Activated T-helper 17 cell treated with anti-CD3 and anti-CD28 coated beads, Interleukin-2, amount 50 U/mL, for 72 hours (primary cell): ENCODE results near the gene TNFRSF4. TPM values are rescaled to one million over a fixed set of nuclear protein-coding genes. Genes with fewer than 3 reads are reported as not detected.

Experiments used
- ATAC-seq: fragments of 150-1000 bp; cut with Tn5 transposase; replicated peaks from 2 replicates; pipeline ENCODE4 v1.10.0; 2021; ENCODE audit warnings: mild to moderate bottlenecking, moderate library complexity
- H3K27ac Mint-ChIP-seq: one replicate; pipeline ENCODE4 v1.8.0; 2022; ENCODE audit warnings: mixed read lengths
- H3K27me3 Mint-ChIP-seq: one replicate; pipeline ENCODE4 v1.8.0; 2022; ENCODE audit warnings: mixed read lengths
- H3K36me3 Mint-ChIP-seq: one replicate; pipeline ENCODE4 v1.8.0; 2022; ENCODE audit warnings: low read depth, mild to moderate bottlenecking, mixed read lengths
- H3K4me1 Mint-ChIP-seq: one replicate; pipeline ENCODE4 v1.8.0; 2022; ENCODE audit warnings: mixed read lengths
- H3K4me3 Mint-ChIP-seq: one replicate; pipeline ENCODE4 v1.8.0; 2022; ENCODE audit warnings: mild to moderate bottlenecking, mixed read lengths
- H3K9me3 Mint-ChIP-seq: one replicate; pipeline ENCODE4 v1.8.0; 2022; ENCODE audit warnings: mixed read lengths
- total RNA-seq, 2 donors: library from RNA; stranded (reverse); gene quantifications; one replicate each; pipeline ENCODE4 v1.2.3, GENCODE V29; 2022

TNFRSF4 gene
- 1,000 to 10,000 TPM in 1 of 2 donors, 100 to 1,000 TPM in 1; 384 to 1,007 TPM for total RNA-seq

- H3K36me3 Mint-ChIP-seq, result peaks cover 100% of the 10 kb centered on the region
- no peaks in the 10 kb centered on the region for H3K27me3 Mint-ChIP-seq
- peaks cover 5% of the 10 kb centered on the region for H3K4me1 Mint-ChIP-seq
- peak within 1 kb of the TSS; percentile 98 for H3K27ac Mint-ChIP-seq
- peak within 1 kb of the TSS; percentile 95 for H3K4me3 Mint-ChIP-seq
- no peaks in the 10 kb centered on the region for H3K9me3 Mint-ChIP-seq
- ATAC-seq, result peak; percentile 8
Observed at GRCh38 chr1:1213345-1214265, at the start of gene TNFRSF4. TSS of gene TNFRSF4 (minus strand) at chr1:1214153. CDS start at chr1:1214127, 26 bp downstream.

- Mint-ChIP-seq H3K4me1 (peaks cover 12% of the 10 kb centered on the region), H3K27ac (peak overlapping the region; percentile 38), H3K4me3 (no peak overlapping the region), H3K27me3 (no peaks in the 10 kb centered on the region), H3K36me3 (peaks cover 85% of the 10 kb centered on the region), H3K9me3 (no peaks in the 10 kb centered on the region)
- ATAC-seq, result no peak
Observed at GRCh38 chr1:1262758-1263157, 48.8 kb upstream of the TNFRSF4 start.

- Mint-ChIP-seq H3K4me1 (peaks cover 12% of the 10 kb centered on the region), H3K27me3 (no peaks in the 10 kb centered on the region), H3K36me3 (peaks cover 87% of the 10 kb centered on the region), H3K4me3 (no peak overlapping the region), H3K9me3 (no peaks in the 10 kb centered on the region), H3K27ac (no peak overlapping the region)
- no peak for ATAC-seq
Observed at GRCh38 chr1:1262071-1262470, 48.1 kb upstream of the TNFRSF4 start.

GRCh38 chr1:1260843-1261560 is 47.0 kb upstream of the TNFRSF4 start:
- H3K9me3 Mint-ChIP-seq, result no peaks in the 10 kb centered on the region

GRCh38 chr1:1259951-1260600 is 46.1 kb upstream of the TNFRSF4 start:
- Mint-ChIP-seq H3K27ac (peak overlapping the region; percentile 84), H3K4me1 (peaks cover 12% of the 10 kb centered on the region), H3K27me3 (no peaks in the 10 kb centered on the region), H3K4me3 (no peak overlapping the region), H3K9me3 (no peaks in the 10 kb centered on the region), H3K36me3 (peaks cover 92% of the 10 kb centered on the region)
- ATAC-seq, result no peak

More at GRCh38 chr1:1260843-1261560, 47.0 kb upstream of the TNFRSF4 start:
- ATAC-seq, result no peak
- Mint-ChIP-seq H3K4me3 (peak overlapping the region; percentile 33), H3K27me3 (no peaks in the 10 kb centered on the region), H3K36me3 (peaks cover 91% of the 10 kb centered on the region), H3K27ac (peak overlapping the region; percentile 84), H3K4me1 (peaks cover 12% of the 10 kb centered on the region)

GRCh38 chr1:1259540-1259939 is 45.6 kb upstream of the TNFRSF4 start:
- H3K27ac Mint-ChIP-seq, result peak overlapping the region; percentile 12
- H3K27me3 Mint-ChIP-seq, result no peaks in the 10 kb centered on the region
- no peaks in the 10 kb centered on the region for H3K9me3 Mint-ChIP-seq
- H3K4me1 Mint-ChIP-seq, result peaks cover 12% of the 10 kb centered on the region
- H3K36me3 Mint-ChIP-seq, result peaks cover 92% of the 10 kb centered on the region
- no peak overlapping the region for H3K4me3 Mint-ChIP-seq
- ATAC-seq, result no peak

- no peak for ATAC-seq
- Mint-ChIP-seq H3K27me3 (no peaks in the 10 kb centered on the region), H3K9me3 (no peaks in the 10 kb centered on the region), H3K4me1 (peaks cover 12% of the 10 kb centered on the region), H3K36me3 (peaks cover 90% of the 10 kb centered on the region), H3K27ac (no peak overlapping the region), H3K4me3 (no peak overlapping the region)
Observed at GRCh38 chr1:1259119-1259488, 45.2 kb upstream of the TNFRSF4 start.

- H3K27me3 Mint-ChIP-seq, result no peaks in the 10 kb centered on the region
- peaks cover 12% of the 10 kb centered on the region for H3K4me1 Mint-ChIP-seq
- H3K36me3 Mint-ChIP-seq, result peaks cover 92% of the 10 kb centered on the region
- ATAC-seq, result no peak
- no peaks in the 10 kb centered on the region for H3K9me3 Mint-ChIP-seq
- H3K4me3 Mint-ChIP-seq, result no peak overlapping the region
- no peak overlapping the region for H3K27ac Mint-ChIP-seq
Observed at GRCh38 chr1:1256956-1257871, 43.3 kb upstream of the TNFRSF4 start.

GRCh38 chr1:1255611-1256010 is 41.7 kb upstream of the TNFRSF4 start:
- Mint-ChIP-seq H3K27me3 (no peaks in the 10 kb centered on the region), H3K4me1 (peaks cover 6% of the 10 kb centered on the region), H3K4me3 (no peak overlapping the region), H3K36me3 (peaks cover 80% of the 10 kb centered on the region), H3K27ac (no peak overlapping the region), H3K9me3 (no peaks in the 10 kb centered on the region)
- ATAC-seq, result no peak

GRCh38 chr1:1255078-1255477 is 41.1 kb upstream of the TNFRSF4 start:
- Mint-ChIP-seq H3K9me3 (no peaks in the 10 kb centered on the region), H3K36me3 (peaks cover 75% of the 10 kb centered on the region), H3K4me1 (peaks cover 5% of the 10 kb centered on the region), H3K4me3 (no peak overlapping the region), H3K27ac (no peak overlapping the region), H3K27me3 (no peaks in the 10 kb centered on the region)
- no peak for ATAC-seq

- Mint-ChIP-seq H3K36me3 (peaks cover 71% of the 10 kb centered on the region), H3K4me3 (no peak overlapping the region), H3K27ac (no peak overlapping the region), H3K27me3 (no peaks in the 10 kb centered on the region), H3K4me1 (peaks cover 1% of the 10 kb centered on the region), H3K9me3 (no peaks in the 10 kb centered on the region)
- ATAC-seq, result no peak
Observed at GRCh38 chr1:1254667-1254998, 40.7 kb upstream of the TNFRSF4 start.

- no peak for ATAC-seq
- Mint-ChIP-seq H3K27ac (no peak overlapping the region), H3K9me3 (no peaks in the 10 kb centered on the region), H3K36me3 (peaks cover 66% of the 10 kb centered on the region), H3K4me3 (no peak overlapping the region), H3K27me3 (no peaks in the 10 kb centered on the region), H3K4me1 (no peaks in the 10 kb centered on the region)
Observed at GRCh38 chr1:1253972-1254666, 40.2 kb upstream of the TNFRSF4 start.

- H3K36me3 Mint-ChIP-seq, result peaks cover 61% of the 10 kb centered on the region
- H3K9me3 Mint-ChIP-seq, result no peaks in the 10 kb centered on the region
- no peaks in the 10 kb centered on the region for H3K27me3 Mint-ChIP-seq
Observed at GRCh38 chr1:1253314-1253713, 39.4 kb upstream of the TNFRSF4 start.

More at GRCh38 chr1:1253314-1253713, 39.4 kb upstream of the TNFRSF4 start:
- Mint-ChIP-seq H3K27ac (peak overlapping the region; percentile 79), H3K4me1 (no peaks in the 10 kb centered on the region), H3K4me3 (no peak overlapping the region)
- ATAC-seq, result no peak
